ENCODE data around the gene PHLDB2.
"Not testable (repeated sequence)": the region's sequence is repeated elsewhere in the genome, so short reads cannot be mapped to it uniquely, and the experiment has no call there.

PHLDB2 gene

DNA sequence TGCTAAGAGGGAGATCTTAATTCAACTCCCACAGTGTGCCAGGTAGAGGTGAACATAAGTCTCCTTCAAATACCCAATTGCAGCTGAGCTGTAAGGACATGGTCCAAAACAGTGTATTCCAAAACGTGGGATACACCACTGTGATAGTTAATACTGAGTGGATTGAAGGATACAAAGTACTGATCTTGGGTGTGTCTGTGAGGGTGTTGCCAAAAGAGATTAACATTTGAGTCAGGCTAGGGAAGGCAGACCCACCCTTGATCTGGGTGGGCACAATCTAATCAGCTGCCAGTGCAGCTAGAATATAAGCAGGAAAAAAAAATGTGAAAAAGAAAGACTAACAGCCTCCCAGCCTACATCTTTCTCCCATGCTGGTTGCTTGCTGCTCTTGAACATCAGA lies 45.1 kb upstream of the PHLDB2 start:
- Histone ChIP-seq H2AK5ac (ENCODE audit: low read length) (no peak overlapping the region), H3K56ac (ENCODE audit: low read length) (no peak overlapping the region), H4K8ac (ENCODE audit: low read depth, low read length) (no peak overlapping the region), H2BK15ac (replicated peaks; ENCODE audit: low read depth) (no peak overlapping the region), H3K4ac (ENCODE audit: low read depth, low read length) (no peak overlapping the region), H3K4me2 (ENCODE audit: low read length) (no peak overlapping the region), H2BK120ac (ENCODE audit: low read depth, low read length) (no peak overlapping the region), H3K4me3 (ENCODE audit: low read length) (no peak overlapping the region), H3K79me2 (ENCODE audit: control insufficient read depth, insufficient read depth, low read length) (no peaks in the 10 kb centered on the region), H3K18ac (ENCODE audit: low read length) (no peak overlapping the region), H3K4me1 (ENCODE audit: control insufficient read depth, low read depth, low read length) (no peaks in the 10 kb centered on the region), H3K36me3 (ENCODE audit: control insufficient read depth, insufficient read depth, low read length) (no peaks in the 10 kb centered on the region), H3K27me3 (ENCODE audit: insufficient read depth, low read length, poor library complexity) (no peaks in the 10 kb centered on the region), H3K79me1 (ENCODE audit: low read length) (no peaks in the 10 kb centered on the region), H3K27ac (ENCODE audit: low read depth, low read length) (no peak overlapping the region), H4K5ac (ENCODE audit: low read length) (no peak overlapping the region), H3K9ac (ENCODE audit: low read length) (no peak overlapping the region), H2BK5ac (ENCODE audit: low read length) (no peak overlapping the region), H3K23ac (ENCODE audit: low read length) (no peak overlapping the region)
- no CpG with 5 or more reads among the region's 1 CpG for WGBS (ENCODE audit: extremely low coverage, insufficient coverage, low lambda C conversion rate)
- DNase-seq = no peak

DNA sequence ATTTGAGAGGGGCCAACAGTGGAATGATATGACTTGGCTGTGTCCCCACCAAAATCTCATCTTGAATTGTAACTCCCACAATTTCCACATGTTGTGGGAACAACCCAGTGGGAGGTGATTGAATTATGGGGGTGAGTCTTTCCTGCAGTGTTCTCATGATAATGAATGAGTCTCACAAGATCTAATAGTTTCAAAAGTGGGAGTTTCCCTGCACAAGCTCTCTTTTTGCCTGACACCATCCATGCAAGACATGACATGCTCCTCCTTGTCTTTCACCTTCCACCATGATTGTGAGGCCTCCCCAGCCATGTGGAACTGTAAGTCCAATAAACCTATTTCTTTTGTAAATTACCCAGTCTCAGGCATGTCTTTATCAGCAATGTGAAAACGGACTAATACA lies 42.3 kb upstream of the PHLDB2 start:
- not testable (repeated sequence) for H3K79me1 ChIP-seq (ENCODE audit: low read length); H3K4ac ChIP-seq (ENCODE audit: low read depth, low read length); H3K18ac ChIP-seq (ENCODE audit: low read length); H3K56ac ChIP-seq (ENCODE audit: low read length); H3K27me3 ChIP-seq (ENCODE audit: insufficient read depth, low read length, poor library complexity); H3K4me2 ChIP-seq (ENCODE audit: low read length); H3K4me3 ChIP-seq (ENCODE audit: low read length); H3K27ac ChIP-seq (ENCODE audit: low read depth, low read length); H3K9ac ChIP-seq (ENCODE audit: low read length); H3K4me1 ChIP-seq (ENCODE audit: control insufficient read depth, low read depth, low read length); H4K5ac ChIP-seq (ENCODE audit: low read length); H2BK15ac ChIP-seq (replicated peaks; ENCODE audit: low read depth); DNase-seq; H4K8ac ChIP-seq (ENCODE audit: low read depth, low read length); H2BK5ac ChIP-seq (ENCODE audit: low read length); H3K36me3 ChIP-seq (ENCODE audit: control insufficient read depth, insufficient read depth, low read length); H2AK5ac ChIP-seq (ENCODE audit: low read length); H2BK120ac ChIP-seq (ENCODE audit: low read depth, low read length); H3K79me2 ChIP-seq (ENCODE audit: control insufficient read depth, insufficient read depth, low read length); H3K23ac ChIP-seq (ENCODE audit: low read length)
- WGBS (ENCODE audit: extremely low coverage, insufficient coverage, low lambda C conversion rate) = no CpG with 5 or more reads among the region's 1 CpG

- Histone ChIP-seq H3K4me2 (ENCODE audit: low read length) (no peak overlapping the region), H3K18ac (ENCODE audit: low read length) (no peak overlapping the region), H2AK5ac (ENCODE audit: low read length) (no peak overlapping the region), H3K23ac (ENCODE audit: low read length) (no peak overlapping the region), H3K27ac (ENCODE audit: low read depth, low read length) (no peak overlapping the region), H3K9ac (ENCODE audit: low read length) (no peak overlapping the region), H3K56ac (ENCODE audit: low read length) (no peak overlapping the region), H2BK15ac (replicated peaks; ENCODE audit: low read depth) (no peak overlapping the region), H3K4me1 (ENCODE audit: control insufficient read depth, low read depth, low read length) (no peaks in the 10 kb centered on the region), H2BK120ac (ENCODE audit: low read depth, low read length) (no peak overlapping the region), H3K79me2 (ENCODE audit: control insufficient read depth, insufficient read depth, low read length) (no peaks in the 10 kb centered on the region), H3K36me3 (ENCODE audit: control insufficient read depth, insufficient read depth, low read length) (no peaks in the 10 kb centered on the region), H2BK5ac (ENCODE audit: low read length) (no peak overlapping the region), H4K8ac (ENCODE audit: low read depth, low read length) (no peak overlapping the region), H3K27me3 (ENCODE audit: insufficient read depth, low read length, poor library complexity) (no peaks in the 10 kb centered on the region), H4K5ac (ENCODE audit: low read length) (no peak overlapping the region), H3K79me1 (ENCODE audit: low read length) (no peaks in the 10 kb centered on the region), H3K4me3 (ENCODE audit: low read length) (no peak overlapping the region), H3K4ac (ENCODE audit: low read depth, low read length) (no peak overlapping the region)
- no peak for DNase-seq
- no CpG with 5 or more reads among the region's 5 CpGs for WGBS (ENCODE audit: extremely low coverage, insufficient coverage, low lambda C conversion rate)
Observed at GRCh38 chr3:111819927-111820326, 39.1 kb upstream of the PHLDB2 start.

- no CpG with 5 or more reads among the region's 3 CpGs for WGBS (ENCODE audit: extremely low coverage, insufficient coverage, low lambda C conversion rate)
- H3K79me2 ChIP-seq (ENCODE audit: control insufficient read depth, insufficient read depth, low read length) = no peaks in the 10 kb centered on the region
Observed at GRCh38 chr3:111820651-111821050, 38.4 kb upstream of the PHLDB2 start.

GRCh38 chr3:111821891-111822290 lies 37.2 kb upstream of the PHLDB2 start:
- H3K18ac ChIP-seq (ENCODE audit: low read length) = no peak overlapping the region
- no peak overlapping the region for H3K23ac ChIP-seq (ENCODE audit: low read length)
- no peak overlapping the region for H3K56ac ChIP-seq (ENCODE audit: low read length)
- no peak overlapping the region for H3K4me3 ChIP-seq (ENCODE audit: low read length)
- DNase-seq = no peak
- no peak overlapping the region for H3K9ac ChIP-seq (ENCODE audit: low read length)
- H2BK5ac ChIP-seq (ENCODE audit: low read length) = no peak overlapping the region
- H3K79me2 ChIP-seq (ENCODE audit: control insufficient read depth, insufficient read depth, low read length) = no peaks in the 10 kb centered on the region
- H3K27ac ChIP-seq (ENCODE audit: low read depth, low read length) = no peak overlapping the region
- H3K79me1 ChIP-seq (ENCODE audit: low read length) = no peaks in the 10 kb centered on the region
- no peak overlapping the region for H3K4me2 ChIP-seq (ENCODE audit: low read length)
- no peaks in the 10 kb centered on the region for H3K27me3 ChIP-seq (ENCODE audit: insufficient read depth, low read length, poor library complexity)
- no peak overlapping the region for H2BK120ac ChIP-seq (ENCODE audit: low read depth, low read length)
- H3K36me3 ChIP-seq (ENCODE audit: control insufficient read depth, insufficient read depth, low read length) = no peaks in the 10 kb centered on the region
- no peaks in the 10 kb centered on the region for H3K4me1 ChIP-seq (ENCODE audit: control insufficient read depth, low read depth, low read length)
- H2BK15ac ChIP-seq (replicated peaks; ENCODE audit: low read depth) = no peak overlapping the region
- H4K5ac ChIP-seq (ENCODE audit: low read length) = no peak overlapping the region
- H4K8ac ChIP-seq (ENCODE audit: low read depth, low read length) = no peak overlapping the region
- no peak overlapping the region for H2AK5ac ChIP-seq (ENCODE audit: low read length)
- H3K4ac ChIP-seq (ENCODE audit: low read depth, low read length) = no peak overlapping the region

More at GRCh38 chr3:111820651-111821050, 38.4 kb upstream of the PHLDB2 start:
- H3K56ac ChIP-seq (ENCODE audit: low read length) = no peak overlapping the region
- H3K4ac ChIP-seq (ENCODE audit: low read depth, low read length) = no peak overlapping the region
- H3K4me2 ChIP-seq (ENCODE audit: low read length) = no peak overlapping the region
- H3K9ac ChIP-seq (ENCODE audit: low read length) = no peak overlapping the region
- no peak overlapping the region for H3K4me3 ChIP-seq (ENCODE audit: low read length)
- no peak overlapping the region for H4K5ac ChIP-seq (ENCODE audit: low read length)
- H3K23ac ChIP-seq (ENCODE audit: low read length) = no peak overlapping the region
- no peak for DNase-seq
- H3K18ac ChIP-seq (ENCODE audit: low read length) = no peak overlapping the region
- H3K36me3 ChIP-seq (ENCODE audit: control insufficient read depth, insufficient read depth, low read length) = no peaks in the 10 kb centered on the region
- H3K27me3 ChIP-seq (ENCODE audit: insufficient read depth, low read length, poor library complexity) = no peaks in the 10 kb centered on the region
- no peak overlapping the region for H2BK15ac ChIP-seq (replicated peaks; ENCODE audit: low read depth)
- no peak overlapping the region for H4K8ac ChIP-seq (ENCODE audit: low read depth, low read length)
- H3K79me1 ChIP-seq (ENCODE audit: low read length) = no peaks in the 10 kb centered on the region
- H2BK5ac ChIP-seq (ENCODE audit: low read length) = no peak overlapping the region
- H2AK5ac ChIP-seq (ENCODE audit: low read length) = no peak overlapping the region
- H3K27ac ChIP-seq (ENCODE audit: low read depth, low read length) = no peak overlapping the region
- H2BK120ac ChIP-seq (ENCODE audit: low read depth, low read length) = no peak overlapping the region
- H3K4me1 ChIP-seq (ENCODE audit: control insufficient read depth, low read depth, low read length) = no peaks in the 10 kb centered on the region

- Histone ChIP-seq H2BK120ac (ENCODE audit: low read depth, low read length) (no peak overlapping the region), H2AK5ac (ENCODE audit: low read length) (no peak overlapping the region), H3K79me1 (ENCODE audit: low read length) (no peaks in the 10 kb centered on the region), H3K23ac (ENCODE audit: low read length) (no peak overlapping the region), H4K5ac (ENCODE audit: low read length) (no peak overlapping the region), H3K18ac (ENCODE audit: low read length) (no peak overlapping the region), H3K4ac (ENCODE audit: low read depth, low read length) (no peak overlapping the region), H3K9ac (ENCODE audit: low read length) (no peak overlapping the region), H3K56ac (ENCODE audit: low read length) (no peak overlapping the region), H3K79me2 (ENCODE audit: control insufficient read depth, insufficient read depth, low read length) (no peaks in the 10 kb centered on the region), H4K8ac (ENCODE audit: low read depth, low read length) (no peak overlapping the region), H3K4me2 (ENCODE audit: low read length) (no peak overlapping the region), H2BK15ac (replicated peaks; ENCODE audit: low read depth) (no peak overlapping the region), H3K27ac (ENCODE audit: low read depth, low read length) (no peak overlapping the region), H3K4me1 (ENCODE audit: control insufficient read depth, low read depth, low read length) (no peaks in the 10 kb centered on the region), H3K36me3 (ENCODE audit: control insufficient read depth, insufficient read depth, low read length) (no peaks in the 10 kb centered on the region), H3K27me3 (ENCODE audit: insufficient read depth, low read length, poor library complexity) (no peaks in the 10 kb centered on the region), H2BK5ac (ENCODE audit: low read length) (no peak overlapping the region), H3K4me3 (ENCODE audit: low read length) (no peak overlapping the region)
- WGBS (ENCODE audit: extremely low coverage, insufficient coverage, low lambda C conversion rate) = no CpG with 5 or more reads among the region's 1 CpG
- no peak for DNase-seq
Observed at GRCh38 chr3:111822804-111823203, 36.3 kb upstream of the PHLDB2 start.
